Gastroesophageal sphincter (tissue), 4 donors: ENCODE measurements around the gene FBXO47. TPM values are rescaled to one million over a fixed set of nuclear protein-coding genes. Genes with fewer than 3 reads are reported as not detected.

Source experiments
- ATAC-seq: fragments of 150-250 bp; one replicate; pipeline ENCODE4 v1.9.1; 2016; ENCODE audit warnings: mild to moderate bottlenecking, moderate library complexity
- H3K27ac ChIP-seq, 4 donors: fragments of 200-600 bp; sonication (generic) in 3 of 4; 1 replicate in 3 of 4; 2 replicates in 1 of 4; pipeline ENCODE4 v1.5.1; 2016 to 2019
- H3K27me3 ChIP-seq: fragments of 200-600 bp; sonication (generic); one replicate; pipeline ENCODE4 v1.5.1; 2019
- H3K36me3 ChIP-seq, 2 donors: fragments of 200-600 bp; sonication (generic); one replicate each; pipeline ENCODE4 v1.5.1; 2019; ENCODE audit warnings: control low read depth in 1 of 2
- H3K4me1 ChIP-seq, 3 donors: fragments of 200-600 bp; sonication (generic); 1 replicate in 2 of 3; 2 replicates in 1 of 3; pipeline ENCODE4 v1.5.1; 2016 to 2019; ENCODE audit warnings: control low read depth in 2 of 3
- H3K4me3 ChIP-seq, 2 donors: fragments of 200-600 bp; sonication (generic); one replicate each; pipeline ENCODE4 v1.5.1; 2019; ENCODE audit warnings: mild to moderate bottlenecking in 1 of 2, moderate library complexity in 1 of 2
- H3K9me3 ChIP-seq, 3 donors: fragments of 200-600 bp; sonication (generic); one replicate each; pipeline ENCODE4 v1.5.1; 2017 to 2019; ENCODE audit warnings: control low read depth in 2 of 3
- CTCF ChIP-seq, 4 experiments: fragments of 200-600 bp in 2 of 4; fragments of 450-650 bp in 2 of 4; sonication (generic) in 1 of 4; IDR thresholded peaks; one replicate each; pipeline ENCODE4 v1.5.1; 2017 to 2019; ENCODE audit warnings: antibody characterized with exemption in 4 of 4, mild to moderate bottlenecking in 2 of 4, moderate library complexity in 2 of 4
- EP300 ChIP-seq: sonication (generic); formaldehyde crosslinking; IDR thresholded peaks from one replicate; pipeline ENCODE4 v1.6.1; 2017; ENCODE audit warnings: antibody characterized with exemption, mild to moderate bottlenecking
- POLR2A ChIP-seq, 2 donors: fragments of 450-650 bp; IDR thresholded peaks; one replicate each; pipeline ENCODE4 v1.6.1; 2017; ENCODE audit warnings: antibody characterized with exemption in 2 of 2, mild to moderate bottlenecking in 2 of 2, moderate library complexity in 1 of 2
- POLR2AphosphoS5 ChIP-seq: sonication (generic); formaldehyde crosslinking; IDR thresholded peaks from one replicate; pipeline ENCODE4 v1.6.1; 2017; ENCODE audit warnings: antibody characterized with exemption
- WGBS, 2 donors: methylation state at CpG; one replicate each; pipeline ENCODE4 v1.1.5; 2018; ENCODE audit warnings: low coverage in 1 of 2; 5-methylcytosine and 5-hydroxymethylcytosine counted together
- total RNA-seq, 4 donors: library from RNA; depleted of rRNA; stranded (reverse); fragments of >200 nt; gene quantifications; one replicate each; pipeline ENCODE4 v1.1.0, GENCODE V29; 2016

Gene FBXO47
- total RNA-seq, 4 donors from 2014 or later: 0.25 TPM; not detected in 3

- WGBS, 2 donors: 68 to 86% methylated on average over 3 to 4 of the region's 4 CpGs
- H3K9me3 ChIP-seq: no peaks in the 10 kb centered on the region
- H3K27me3 ChIP-seq: no peaks in the 10 kb centered on the region
- TF ChIP-seq POLR2A (IDR thresholded peaks at IDR 0.05): no peak
- no peak for TF ChIP-seq CTCF (IDR thresholded peaks at IDR 0.05)
- TF ChIP-seq EP300: no peak
- TF ChIP-seq POLR2AphosphoS5: no peak
- peak overlapping the region in 1 of 4 donors; percentile 43 for H3K27ac ChIP-seq
- ATAC-seq: peak; percentile 51
- H3K4me1 ChIP-seq: peaks cover 0 to 14% (median 0%) of the 10 kb centered on the region in 3 donors
- H3K4me3 ChIP-seq: no peak overlapping the region
- no peaks in the 10 kb centered on the region for H3K36me3 ChIP-seq
These were observed 47.0 kb upstream of the FBXO47 start for GRCh38 chr17:39014044-39014794.

- ATAC-seq: no peak
- Histone ChIP-seq H3K27ac (no peak overlapping the region), H3K27me3 (no peaks in the 10 kb centered on the region), H3K36me3 (no peaks in the 10 kb centered on the region), H3K9me3 (no peaks in the 10 kb centered on the region), H3K4me1 (peaks cover 0 to 6% (median 0%) of the 10 kb centered on the region in 3 donors), H3K4me3 (no peak overlapping the region)
- 87 to 94% methylated on average over 3 to 5 of the region's 7 CpGs for WGBS, 2 donors
- TF ChIP-seq POLR2AphosphoS5: no peak
- no peak for TF ChIP-seq CTCF (IDR thresholded peaks at IDR 0.05)
- no peak for TF ChIP-seq POLR2A (IDR thresholded peaks at IDR 0.05)
- no peak for TF ChIP-seq EP300
These were observed 45.5 kb upstream of the FBXO47 start for GRCh38 chr17:39012725-39013124.

- Histone ChIP-seq H3K36me3 (no peaks in the 10 kb centered on the region), H3K9me3 (no peaks in the 10 kb centered on the region), H3K4me3 (no peak overlapping the region), H3K27ac (no peak overlapping the region), H3K27me3 (no peaks in the 10 kb centered on the region), H3K4me1 (peaks cover 0 to 6% (median 0%) of the 10 kb centered on the region in 3 donors)
- ATAC-seq: no peak
- no peak for TF ChIP-seq EP300
- TF ChIP-seq POLR2A (IDR thresholded peaks at IDR 0.05): no peak
- TF ChIP-seq CTCF (IDR thresholded peaks at IDR 0.05): no peak
- no peak for TF ChIP-seq POLR2AphosphoS5
- WGBS, 2 donors: 66 to 75% methylated on average over 5 to 13 of the region's 14 CpGs
These were observed 44.8 kb upstream of the FBXO47 start for GRCh38 chr17:39011907-39012468.

- no peak overlapping the region for H3K27ac ChIP-seq
- H3K4me1 ChIP-seq: no peaks in the 10 kb centered on the region
- no peaks in the 10 kb centered on the region for H3K9me3 ChIP-seq
- no peaks in the 10 kb centered on the region for H3K27me3 ChIP-seq
- WGBS, 2 donors: 68 to 83% methylated on average over 2 to 3 of the region's 3 CpGs
- TF ChIP-seq CTCF (IDR thresholded peaks at IDR 0.05) (no peak), POLR2AphosphoS5 (no peak), EP300 (no peak), POLR2A (IDR thresholded peaks at IDR 0.05) (no peak)
- ATAC-seq: no peak
- H3K36me3 ChIP-seq: no peaks in the 10 kb centered on the region
- H3K4me3 ChIP-seq: no peak overlapping the region
These were observed 42.4 kb upstream of the FBXO47 start for GRCh38 chr17:39009581-39010001.

GRCh38 chr17:39008633-39009032 lies 41.4 kb upstream of the FBXO47 start:
- peaks cover 0 to 2% (median 1%) of the 10 kb centered on the region in 3 donors for H3K4me1 ChIP-seq
- H3K4me3 ChIP-seq: no peak overlapping the region
- no peak overlapping the region for H3K27ac ChIP-seq
- TF ChIP-seq CTCF (IDR thresholded peaks at IDR 0.05) (no peak), POLR2A (IDR thresholded peaks at IDR 0.05) (no peak), POLR2AphosphoS5 (no peak), EP300 (no peak)
- no peak for ATAC-seq
- H3K27me3 ChIP-seq: no peaks in the 10 kb centered on the region
- WGBS, 2 donors: 66 to 80% methylated on average over 2 of the region's 2 CpGs
- no peaks in the 10 kb centered on the region for H3K9me3 ChIP-seq
- no peaks in the 10 kb centered on the region for H3K36me3 ChIP-seq
